GM18505 (cell line): ENCODE data around the gene DGKE.
A peak's percentile ranks its signal among the peaks of the same experiment; 100 is the strongest.

Experiments used
- ATAC-seq: cut with Tn5 transposase; IDR thresholded peaks from one replicate; pipeline ENCODE4 v1.9.1; 2021; ENCODE audit not compliant: unreplicated experiment
- POLR2A ChIP-seq: IDR thresholded peaks from 4 replicates; pipeline ENCODE4 v1.6.1; 2011; ENCODE audit warnings: borderline replicate concordance; ENCODE audit not compliant: insufficient read depth, insufficient read length; ENCODE audit errors: extremely low read depth

DGKE gene

DNA sequence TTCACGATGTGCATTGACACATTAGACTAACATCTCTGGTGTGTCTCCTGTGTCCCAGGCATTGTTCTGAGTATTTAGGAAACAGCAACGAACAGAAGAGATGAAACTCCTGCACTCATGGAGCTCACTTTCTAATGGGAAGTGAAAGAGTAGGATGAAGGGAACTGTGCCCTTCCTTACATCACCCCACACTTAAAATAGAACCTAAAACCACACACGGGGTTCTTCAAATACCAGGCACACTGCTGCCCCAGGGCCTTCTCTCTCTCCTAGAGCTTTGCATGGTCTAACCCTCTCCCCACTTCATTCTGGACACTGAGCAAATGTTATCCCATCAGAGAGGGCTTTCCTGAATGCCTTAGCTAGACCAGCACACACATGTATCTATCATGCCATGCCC, 46.2 kb downstream of the DGKE start:
- no peak for ATAC-seq
- TF ChIP-seq POLR2A, result no peak

DNA sequence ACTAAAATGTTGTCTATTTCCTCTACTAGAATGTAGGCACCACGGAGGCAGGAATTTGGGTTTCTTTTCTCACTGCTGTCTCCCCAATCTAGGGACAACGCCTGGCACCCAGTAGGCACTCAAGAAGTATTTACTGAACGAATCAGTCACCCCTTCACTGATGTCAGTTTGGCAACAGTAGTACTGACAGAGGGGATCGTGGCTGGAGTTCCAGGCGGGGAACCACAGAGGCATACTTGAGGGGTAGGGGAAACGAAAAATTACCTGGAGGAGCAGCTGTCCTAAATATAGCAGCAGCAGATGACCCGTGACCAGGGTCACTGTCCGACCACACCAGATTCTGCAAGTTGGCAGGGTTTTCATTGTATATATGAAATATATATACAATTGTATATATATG, 46.6 kb downstream of the DGKE start:
- no peak for TF ChIP-seq POLR2A
- no peak for ATAC-seq

DNA sequence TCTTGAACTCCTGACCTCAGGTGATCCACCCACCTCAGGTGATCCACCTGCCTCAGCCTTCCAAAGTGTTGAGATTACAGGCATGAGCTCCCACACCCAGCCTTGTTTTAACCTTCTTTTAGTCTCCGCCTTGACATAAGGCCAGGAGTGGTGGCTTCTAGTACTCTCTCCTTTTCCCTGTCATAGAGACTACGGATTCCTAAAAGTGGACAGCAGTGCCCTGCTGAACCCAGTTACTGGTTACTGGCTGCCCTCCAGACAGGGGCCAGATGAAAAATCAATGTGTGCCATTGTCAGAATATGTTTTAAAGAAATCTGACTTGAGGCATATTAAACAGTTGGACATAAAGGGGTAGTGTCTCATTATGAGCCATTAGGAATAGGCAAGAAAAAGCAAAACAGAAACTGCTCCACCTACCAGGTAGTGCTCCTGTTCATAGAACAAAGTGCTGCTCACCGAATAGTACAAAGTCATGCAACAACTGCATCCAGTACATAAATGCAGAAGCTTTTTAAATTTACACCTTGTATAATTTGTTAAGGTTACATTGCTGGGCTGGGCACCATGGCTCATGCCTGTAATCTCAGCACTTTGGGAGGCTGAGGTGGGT, 47.8 kb downstream of the DGKE start:
- TF ChIP-seq POLR2A, result no peak
- no peak for ATAC-seq

DNA sequence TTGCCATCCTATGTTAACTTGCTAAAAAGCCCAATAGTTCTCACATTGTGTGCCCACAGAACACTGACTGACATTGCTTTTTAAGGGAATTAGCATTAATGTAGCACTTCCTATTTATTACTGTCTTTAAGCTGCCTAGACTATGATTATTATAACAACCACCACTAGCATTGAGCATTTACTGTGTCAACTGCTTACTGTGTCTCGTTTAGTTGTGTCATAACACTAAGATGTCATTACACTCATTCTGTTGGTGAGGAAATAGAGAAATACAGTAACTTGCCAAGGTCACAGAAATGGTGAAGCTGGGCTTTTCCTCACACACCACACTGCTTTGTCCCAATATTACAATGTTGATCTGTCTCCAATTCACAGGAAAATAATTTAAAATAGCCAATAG, 49.7 kb downstream of the DGKE start:
- TF ChIP-seq POLR2A, result no peak
- ATAC-seq, result no peak

DNA sequence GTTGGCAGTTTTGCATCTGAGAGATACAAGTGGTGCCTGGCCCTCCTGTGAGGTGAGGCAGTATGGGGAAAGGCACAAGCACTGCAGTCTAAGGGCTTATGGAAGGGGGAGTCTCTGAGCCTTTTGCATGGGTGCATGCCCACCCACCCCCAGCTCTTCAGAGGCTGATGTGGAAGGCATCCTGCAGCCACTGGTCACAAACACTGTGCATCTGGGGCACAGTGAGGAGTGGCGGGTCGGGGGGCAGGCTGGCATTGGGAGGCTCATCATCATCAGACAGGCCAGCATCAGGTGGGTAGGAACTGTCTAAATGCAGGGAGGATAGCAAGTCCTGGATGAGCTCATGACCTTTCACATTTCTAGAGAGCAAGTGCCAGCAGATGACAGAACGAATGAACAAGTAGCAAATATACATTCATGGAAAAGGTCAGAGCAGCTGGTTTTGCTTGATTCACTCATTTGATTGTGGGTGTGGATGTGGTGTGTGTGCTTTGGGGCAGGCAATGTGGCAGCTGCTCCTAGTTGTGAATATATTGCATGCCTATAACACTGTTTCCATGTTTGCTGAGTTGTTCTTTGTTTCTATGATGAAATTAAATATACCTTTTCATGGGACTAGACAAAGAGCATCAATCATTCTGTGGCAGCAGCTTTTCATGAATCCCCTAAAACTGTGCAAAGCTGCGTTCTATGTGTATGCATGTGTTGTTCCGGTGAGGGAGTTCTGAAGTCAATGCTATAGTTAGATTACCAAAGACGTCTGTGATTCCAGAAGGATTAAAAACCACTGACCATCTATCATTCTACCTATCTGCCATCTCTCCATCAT, 50.7 kb downstream of the DGKE start:
- TF ChIP-seq POLR2A, result peak; percentile 13
- no peak for ATAC-seq

DNA sequence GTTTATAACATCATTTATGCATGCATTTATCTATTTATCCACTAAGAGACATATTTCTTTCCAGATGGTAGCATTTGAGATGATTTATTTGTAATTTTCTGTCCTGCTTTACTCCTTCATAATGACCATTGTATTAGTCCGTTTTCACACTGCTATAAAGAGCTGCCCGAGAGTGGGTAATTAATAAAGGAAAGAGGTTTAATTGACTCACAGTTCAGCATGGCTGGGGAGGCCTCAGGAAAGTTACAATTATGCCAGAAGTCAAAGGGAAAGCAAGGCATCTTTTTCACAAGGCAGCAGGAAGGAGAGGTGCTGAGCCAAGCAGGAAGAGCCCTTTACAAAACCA, 51.3 kb downstream of the DGKE start:
- TF ChIP-seq POLR2A, result no peak
- no peak for ATAC-seq

DNA sequence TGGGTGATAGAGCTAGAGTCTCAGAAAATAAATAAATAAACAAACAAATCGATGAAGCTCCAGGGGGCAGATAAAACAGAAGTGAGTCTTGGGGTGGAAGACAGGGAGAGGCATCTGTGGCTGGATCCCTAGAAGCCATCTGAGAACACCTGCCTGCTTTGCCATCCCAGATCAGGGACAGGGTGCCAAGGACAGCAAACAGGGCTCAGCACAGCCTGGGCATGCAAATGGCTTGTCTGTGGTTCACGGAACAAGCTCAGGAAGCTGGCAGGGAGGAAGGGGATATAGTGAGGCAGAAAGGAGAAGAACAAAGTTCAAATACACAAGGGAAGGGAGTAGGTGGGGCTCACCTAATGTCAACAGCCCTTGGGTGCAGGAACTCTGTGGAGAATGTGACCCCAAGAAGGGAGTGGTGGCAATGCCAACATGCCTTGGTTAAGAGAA, 52.4 kb downstream of the DGKE start:
- ATAC-seq, result no peak
- TF ChIP-seq POLR2A, result peak; percentile 14

DNA sequence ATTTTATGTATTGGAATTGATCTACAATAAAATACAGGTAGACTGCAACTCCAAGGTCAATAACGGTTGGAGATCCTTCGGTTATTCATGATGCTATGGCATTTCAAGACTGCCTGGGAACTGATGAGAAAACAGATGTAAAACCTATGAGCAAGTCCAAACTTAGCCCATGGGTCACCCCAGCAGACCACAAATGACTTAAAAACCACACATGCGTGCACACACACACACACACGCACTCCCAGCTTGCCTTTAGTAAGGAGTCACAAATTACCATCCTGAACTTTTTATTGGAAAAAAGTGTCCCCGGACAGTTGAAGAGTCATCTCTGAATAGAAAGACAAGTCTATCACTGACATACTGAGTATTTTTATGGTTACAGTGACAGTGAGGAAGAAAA, 53.2 kb downstream of the DGKE start:
- ATAC-seq, result no peak
- TF ChIP-seq POLR2A, result no peak

DNA sequence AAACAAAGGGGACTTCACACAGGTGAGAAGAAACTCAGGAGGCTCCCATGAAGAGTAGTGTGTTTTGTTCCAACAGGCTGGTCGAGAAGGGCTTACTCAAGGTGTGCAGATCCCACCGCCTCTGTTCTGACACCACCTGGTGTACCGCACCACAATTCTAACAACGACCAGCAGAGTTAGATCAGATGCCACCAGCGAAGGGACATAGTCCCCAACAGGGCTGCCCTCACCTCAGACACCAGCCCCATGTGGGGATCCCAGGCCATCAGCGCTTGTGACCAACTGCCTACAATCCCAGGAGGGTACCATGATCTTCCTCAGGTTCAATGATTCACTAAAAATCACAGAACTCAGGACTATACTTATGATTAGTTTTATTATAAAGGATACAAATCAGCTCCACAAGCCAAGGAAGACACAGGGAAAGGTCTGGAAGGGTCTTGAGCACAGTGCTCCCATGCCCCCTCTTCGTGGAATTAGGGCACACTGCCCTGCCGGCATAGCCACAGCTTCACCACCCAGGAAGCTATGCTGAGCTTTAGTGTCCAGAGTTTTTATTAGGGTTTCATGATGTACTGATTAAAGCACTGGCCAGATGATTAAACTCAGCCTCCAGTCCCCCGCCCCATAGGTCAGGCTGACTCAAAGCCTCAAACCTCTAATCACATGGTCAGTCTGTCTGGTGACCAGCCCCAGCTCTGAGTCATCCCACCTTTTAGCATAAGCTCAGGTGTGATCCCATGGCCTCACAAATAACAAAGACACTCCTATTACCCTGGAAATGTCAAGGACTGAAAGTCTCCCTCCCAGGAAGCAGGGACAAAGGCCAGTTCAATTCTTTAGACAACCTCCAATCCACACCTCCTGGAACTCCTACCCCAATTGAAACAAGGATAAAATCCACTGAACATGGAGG, 53.9 kb downstream of the DGKE start:
- ATAC-seq, result no peak
- peak; percentile 27 for TF ChIP-seq POLR2A

DNA sequence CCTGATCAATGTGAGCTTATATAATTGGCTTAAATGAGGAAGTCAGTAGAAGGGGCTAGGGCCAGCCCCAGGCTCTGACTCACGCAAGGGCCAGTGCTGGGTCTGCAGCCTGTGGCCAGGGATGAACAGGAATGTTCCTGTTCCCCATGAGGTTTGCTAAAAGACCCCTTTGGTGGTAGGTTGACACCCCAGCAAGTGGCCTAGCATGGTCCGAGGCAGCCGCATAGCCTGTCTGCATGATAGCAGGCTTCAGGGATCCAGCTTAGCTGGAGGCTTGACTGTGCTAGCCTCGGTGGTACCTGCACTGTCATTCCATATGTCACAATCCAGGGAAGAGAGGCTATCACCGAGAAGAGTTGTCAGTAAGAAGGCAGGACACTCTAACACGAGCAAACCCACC, 56.4 kb downstream of the DGKE start:
- no peak for ATAC-seq

DNA sequence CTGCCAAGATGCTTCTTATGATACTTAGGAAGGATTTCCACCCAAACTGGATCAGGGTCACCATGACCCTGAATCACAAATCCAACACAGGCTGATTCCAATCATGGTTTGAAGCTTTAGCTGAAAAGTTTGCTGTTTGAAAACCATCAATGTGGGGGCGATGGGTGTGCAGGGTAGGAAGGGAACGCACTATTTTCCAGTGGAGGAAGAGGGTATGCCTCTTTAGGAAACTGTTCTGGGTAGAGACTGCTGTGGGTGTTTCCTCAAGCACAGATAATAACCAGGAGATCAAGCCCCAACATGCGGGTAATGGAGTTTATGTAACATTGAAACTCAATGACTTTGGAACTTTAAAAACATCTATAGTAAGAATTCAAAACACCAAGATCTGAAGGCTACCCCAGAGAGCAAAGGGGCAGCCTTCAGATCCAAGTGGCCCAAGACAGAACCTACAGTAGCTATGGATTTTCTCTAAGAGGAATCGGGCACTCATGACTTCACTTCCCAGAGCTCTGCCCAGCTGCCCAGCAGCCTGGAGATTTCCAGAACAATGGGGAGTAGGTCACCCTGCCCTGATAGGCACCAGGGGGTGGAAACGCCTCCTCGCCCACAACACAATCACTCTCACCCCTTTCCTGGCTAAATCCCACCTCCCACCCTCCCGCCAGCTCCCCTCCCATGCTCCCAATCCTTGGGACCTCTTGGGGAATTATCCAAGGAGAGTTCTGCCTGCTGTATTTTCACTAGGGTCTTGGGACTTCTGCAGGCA, 57.1 kb downstream of the DGKE start:
- no peak for TF ChIP-seq POLR2A
- no peak for ATAC-seq

More for the DNA sequence above, 56.4 kb downstream of the DGKE start:
- TF ChIP-seq POLR2A, result no peak

DNA sequence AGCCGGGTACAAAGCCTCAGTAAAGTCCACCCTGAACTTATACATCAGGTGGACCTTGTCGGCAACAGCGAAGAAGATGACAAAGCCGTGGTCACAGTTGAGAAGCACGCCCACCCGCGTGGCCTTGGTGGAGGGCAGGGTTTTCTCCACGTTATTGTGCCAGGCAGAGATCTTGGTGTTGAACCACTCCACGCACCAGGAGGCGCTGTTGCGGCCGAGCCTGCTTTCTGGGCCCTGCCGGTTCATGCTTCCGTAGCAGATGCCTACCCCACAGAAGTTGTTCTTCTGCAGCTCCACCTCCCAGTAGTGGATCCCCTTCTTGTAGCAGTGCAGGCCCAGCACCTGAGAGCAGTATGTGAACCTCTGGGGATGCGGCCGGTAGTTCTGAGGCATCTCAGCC, 57.8 kb downstream of the DGKE start:
- ATAC-seq, result no peak
- no peak for TF ChIP-seq POLR2A

DNA sequence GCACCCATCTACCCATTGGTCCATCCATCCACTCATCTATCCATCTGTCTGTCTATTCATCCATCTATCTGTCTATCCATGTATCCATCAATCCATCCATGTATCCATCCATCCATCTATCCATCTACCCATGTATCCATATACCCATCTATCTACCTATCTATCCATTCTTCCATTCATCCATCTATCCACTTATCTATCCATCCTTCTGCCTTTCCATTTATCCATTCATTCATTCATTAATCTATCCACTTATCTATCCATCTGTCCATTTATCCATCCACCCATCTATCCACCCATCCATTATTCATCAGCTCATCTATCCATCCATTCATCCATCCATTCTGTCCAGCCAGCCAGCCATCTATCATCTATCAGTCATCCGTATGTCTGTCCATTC, 58.4 kb downstream of the DGKE start:
- TF ChIP-seq POLR2A, result no peak
- ATAC-seq, result no peak

DNA sequence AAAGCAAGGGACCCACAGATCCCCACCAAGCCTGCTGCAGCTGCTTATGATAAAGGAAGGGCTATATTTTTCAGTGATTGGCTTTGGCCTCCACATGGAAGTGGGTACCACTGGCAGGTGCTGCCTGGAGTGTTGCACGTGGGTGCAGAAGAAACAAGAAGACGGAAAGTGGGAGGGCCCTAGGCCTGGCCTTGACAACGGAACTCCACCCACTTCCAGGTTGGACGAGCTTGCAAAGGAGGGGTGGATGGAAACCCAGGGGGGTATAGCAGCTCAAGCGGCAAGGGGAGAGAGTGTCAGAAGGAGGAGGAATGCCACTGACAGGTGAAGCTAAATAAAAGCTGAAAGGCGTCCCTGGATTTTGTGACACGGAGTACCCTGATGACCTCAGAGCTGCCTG, 59.6 kb downstream of the DGKE start:
- no peak for TF ChIP-seq POLR2A

More for the DNA sequence above, 59.6 kb downstream of the DGKE start:
- no peak for ATAC-seq
